Prostate gland (tissue), 2 donors: ENCODE results near the gene PARP16.
A peak's percentile ranks its signal among the peaks of the same experiment; 100 is the strongest.
"Not testable (repeated sequence)": the region's sequence is repeated elsewhere in the genome, so short reads cannot be mapped to it uniquely, and the experiment has no call there.

Source experiments
- CTCF ChIP-seq, 4 experiments: fragments of 200-600 bp in 2 of 4; fragments of 450-650 bp in 2 of 4; sonication (generic) in 2 of 4; IDR thresholded peaks; 1 replicate in 3 of 4; 2 replicates in 1 of 4; pipeline ENCODE4 v1.5.1; 2016 to 2019; ENCODE audit warnings: antibody characterized with exemption in 4 of 4, mild to moderate bottlenecking in 2 of 4, moderate library complexity in 2 of 4
- POLR2A ChIP-seq: fragments of 450-650 bp; IDR thresholded peaks from one replicate; pipeline ENCODE4 v1.6.1; 2016; ENCODE audit warnings: antibody characterized with exemption, mild to moderate bottlenecking
- POLR2AphosphoS5 ChIP-seq: sonication (generic); formaldehyde crosslinking; IDR thresholded peaks from one replicate; pipeline ENCODE4 v1.6.1; 2017; ENCODE audit warnings: antibody characterized with exemption

GRCh38 chr15:65270811-65271545, 15.7 kb downstream of the PARP16 start:
- TF ChIP-seq POLR2A, result not testable (repeated sequence)
- peak; percentile 36 to 85 (median 68) for TF ChIP-seq CTCF (IDR thresholded peaks at IDR 0.05)
- TF ChIP-seq POLR2AphosphoS5, result peak; percentile 52
